Fibroblast of lung (primary cell): ENCODE data around the gene CCDC187. TPM values are rescaled to one million over a fixed set of nuclear protein-coding genes. Genes with fewer than 3 reads are reported as not detected.
"Not testable (repeated sequence)": the region's sequence is repeated elsewhere in the genome, so short reads cannot be mapped to it uniquely, and the experiment has no call there.

Experiments
- DNase-seq, 2 donors: peaks; one replicate each; pipeline versions ENCODE4 v3.0.0 to v3.0.0-alpha.2; 2010; ENCODE audit warnings: low read depth in 2 of 2
- H2AFZ ChIP-seq: 2 replicates; pipeline ENCODE4 v1.5.1; 2012; ENCODE audit warnings: low read length, control low read depth, inconsistent platforms
- H3K27ac ChIP-seq: 2 replicates; pipeline ENCODE4 v1.5.1; 2011; ENCODE audit warnings: low read length, control low read depth; ENCODE audit not compliant: insufficient read depth
- H3K27me3 ChIP-seq: 2 replicates; pipeline ENCODE4 v1.5.1; 2011; ENCODE audit warnings: mild to moderate bottlenecking, low read length; ENCODE audit not compliant: control insufficient read depth, insufficient read depth
- H3K36me3 ChIP-seq: 2 replicates; pipeline ENCODE4 v1.5.1; 2011; ENCODE audit warnings: low read length; ENCODE audit not compliant: control insufficient read depth, insufficient read depth
- H3K4me1 ChIP-seq: 2 replicates; pipeline ENCODE4 v1.5.1; 2011; ENCODE audit warnings: low read length; ENCODE audit not compliant: control insufficient read depth, insufficient read depth; ENCODE audit errors: extremely low read depth
- H3K4me2 ChIP-seq: 2 replicates; pipeline ENCODE4 v1.5.1; 2011; ENCODE audit warnings: low read length, control low read depth; ENCODE audit not compliant: insufficient read depth; ENCODE audit errors: extremely low read depth
- H3K4me3 ChIP-seq, 4 experiments: fragments of 200-600 bp in 1 of 4; sonication (generic) in 1 of 4; replicated peaks in 1 of 4; 2 replicates each; pipeline ENCODE4 v1.5.1; 2011 to 2016; ENCODE audit warnings: low read length in 4 of 4, low read depth in 3 of 4, mild to moderate bottlenecking in 3 of 4, control low read depth in 2 of 4, inconsistent platforms in 1 of 4, mixed read lengths in 1 of 4; ENCODE audit not compliant: insufficient read depth in 1 of 4; ENCODE audit errors: control extremely low read depth in 1 of 4
- H3K79me2 ChIP-seq: 2 replicates; pipeline ENCODE4 v1.5.1; 2012; ENCODE audit warnings: mild to moderate bottlenecking, low read length, inconsistent platforms; ENCODE audit not compliant: control insufficient read depth, insufficient read depth
- H3K9ac ChIP-seq: 2 replicates; pipeline ENCODE4 v1.5.1; 2011; ENCODE audit warnings: mild to moderate bottlenecking, low read length, control low read depth; ENCODE audit not compliant: insufficient read depth
- H3K9me3 ChIP-seq: 2 replicates; pipeline ENCODE4 v1.5.1; 2012; ENCODE audit warnings: low read depth, low read length; ENCODE audit not compliant: control insufficient read depth, insufficient read depth
- H4K20me1 ChIP-seq: 2 replicates; pipeline ENCODE4 v1.5.1; 2011; ENCODE audit warnings: low read length; ENCODE audit not compliant: control insufficient read depth, insufficient read depth; ENCODE audit errors: extremely low read depth
- EZH2 ChIP-seq: IDR thresholded peaks from 2 replicates; pipeline ENCODE4 v1.5.1; 2012; ENCODE audit warnings: low read length, control low read depth, mild to moderate bottlenecking; ENCODE audit errors: missing control alignments
- polyA plus RNA-seq, 2 donors: library from polyadenylated mRNA; depleted of rRNA in 1 of 2; stranded (reverse) in 1 of 2; unstranded in 1 of 2; fragments of >200 nt; gene quantifications; 2 replicates each; pipeline ENCODE4 v1.2.1, GENCODE V29; 2011 to 2012; ENCODE audit warnings: missing spikeins in 1 of 2
- total RNA-seq: library from RNA; depleted of rRNA; stranded (reverse); fragments of >200 nt; gene quantifications from 2 replicates; pipeline ENCODE4 v1.2.1, GENCODE V29; 2014
- TF ChIP-seq, protein P1 (sequence below), 2 donors: IDR thresholded peaks in 1 of 2; conservative IDR thresholded peaks in 1 of 2; 1 replicate in 1 of 2; 2 replicates in 1 of 2; pipeline ENCODE4 v1.5.1; 2011 to 2012; ENCODE audit warnings: low read length in 2 of 2, control low read depth in 1 of 2, inconsistent platforms in 1 of 2, low read depth in 1 of 2, mild to moderate bottlenecking in 1 of 2

Gene CCDC187
- total and polyA plus RNA-seq, 2 donors (not counting 1 experiment from before 2014, with no cell fraction given): not detected

DNA sequence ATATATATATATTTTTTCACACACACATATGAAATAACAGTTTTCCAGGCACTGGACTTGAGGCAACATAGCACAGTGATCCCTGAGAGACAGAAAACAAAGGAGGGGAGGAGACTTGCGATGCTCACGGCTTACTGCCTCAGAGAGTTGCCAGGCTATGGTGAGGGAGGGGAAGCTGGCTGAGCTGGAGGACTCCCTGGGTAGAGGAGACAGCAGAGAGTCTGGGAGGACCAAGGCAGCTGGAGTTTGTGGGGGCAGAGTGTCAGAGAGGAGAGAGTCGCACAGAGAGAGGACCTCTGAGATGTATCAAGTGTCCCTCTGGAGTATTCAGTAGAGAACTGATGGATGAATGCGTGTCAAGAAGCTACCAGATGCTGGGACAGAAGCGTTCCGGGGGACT lies 35.2 kb downstream of the CCDC187 start:
- Histone ChIP-seq H3K9me3 (no peaks in the 10 kb centered on the region), H4K20me1 (peaks cover under 1% of the 10 kb centered on the region), H3K79me2 (no peaks in the 10 kb centered on the region), H3K27me3 (peaks cover 7% of the 10 kb centered on the region), H3K9ac (no peak overlapping the region), H3K27ac (no peak overlapping the region), H3K4me3 (no peak overlapping the region), H3K36me3 (no peaks in the 10 kb centered on the region), H2AFZ (no peak overlapping the region), H3K4me1 (no peaks in the 10 kb centered on the region), H3K4me2 (no peak overlapping the region)
- DNase-seq: no peak
- TF ChIP-seq, protein P1, sequence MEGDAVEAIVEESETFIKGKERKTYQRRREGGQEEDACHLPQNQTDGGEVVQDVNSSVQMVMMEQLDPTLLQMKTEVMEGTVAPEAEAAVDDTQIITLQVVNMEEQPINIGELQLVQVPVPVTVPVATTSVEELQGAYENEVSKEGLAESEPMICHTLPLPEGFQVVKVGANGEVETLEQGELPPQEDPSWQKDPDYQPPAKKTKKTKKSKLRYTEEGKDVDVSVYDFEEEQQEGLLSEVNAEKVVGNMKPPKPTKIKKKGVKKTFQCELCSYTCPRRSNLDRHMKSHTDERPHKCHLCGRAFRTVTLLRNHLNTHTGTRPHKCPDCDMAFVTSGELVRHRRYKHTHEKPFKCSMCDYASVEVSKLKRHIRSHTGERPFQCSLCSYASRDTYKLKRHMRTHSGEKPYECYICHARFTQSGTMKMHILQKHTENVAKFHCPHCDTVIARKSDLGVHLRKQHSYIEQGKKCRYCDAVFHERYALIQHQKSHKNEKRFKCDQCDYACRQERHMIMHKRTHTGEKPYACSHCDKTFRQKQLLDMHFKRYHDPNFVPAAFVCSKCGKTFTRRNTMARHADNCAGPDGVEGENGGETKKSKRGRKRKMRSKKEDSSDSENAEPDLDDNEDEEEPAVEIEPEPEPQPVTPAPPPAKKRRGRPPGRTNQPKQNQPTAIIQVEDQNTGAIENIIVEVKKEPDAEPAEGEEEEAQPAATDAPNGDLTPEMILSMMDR (conservative IDR thresholded peaks at IDR 0.05 in 1 of 2, IDR thresholded peaks at IDR 0.05 in 1 of 2; ENCODE audit: low read depth in 1 of 2, low read length in 2 of 2): no peak
- TF ChIP-seq EZH2: no peak

GRCh38 chr9:136268318-136268717 lies 35.6 kb downstream of the CCDC187 start:
- Histone ChIP-seq H3K9ac (no peak overlapping the region), H2AFZ (no peak overlapping the region), H3K36me3 (no peaks in the 10 kb centered on the region), H4K20me1 (no peaks in the 10 kb centered on the region), H3K27me3 (peaks cover 4% of the 10 kb centered on the region), H3K4me2 (no peak overlapping the region), H3K9me3 (no peaks in the 10 kb centered on the region), H3K79me2 (no peaks in the 10 kb centered on the region), H3K27ac (no peak overlapping the region), H3K4me1 (no peaks in the 10 kb centered on the region), H3K4me3 (no peak overlapping the region)
- DNase-seq: peak in 1 of 2 donors; percentile 27
- no peak for TF ChIP-seq EZH2
- TF ChIP-seq, protein P1 (conservative IDR thresholded peaks at IDR 0.05 in 1 of 2, IDR thresholded peaks at IDR 0.05 in 1 of 2; ENCODE audit: low read depth in 1 of 2, low read length in 2 of 2): peak in 1 of 2 donors; percentile 4

GRCh38 chr9:136267261-136268111 lies 36.4 kb downstream of the CCDC187 start:
- Histone ChIP-seq H3K36me3 (no peaks in the 10 kb centered on the region), H3K79me2 (no peaks in the 10 kb centered on the region), H4K20me1 (no peaks in the 10 kb centered on the region), H3K27me3 (peaks cover 4% of the 10 kb centered on the region), H3K4me1 (no peaks in the 10 kb centered on the region), H3K4me2 (peak overlapping the region; percentile 82), H2AFZ (peak overlapping the region; percentile 74), H3K4me3 (peak overlapping the region; percentile 33 to 54 (median 38)), H3K9ac (peak overlapping the region; percentile 36), H3K9me3 (no peaks in the 10 kb centered on the region), H3K27ac (no peak overlapping the region)
- DNase-seq: peak; percentile 72 to 84
- no peak for TF ChIP-seq EZH2
- TF ChIP-seq, protein P1 (conservative IDR thresholded peaks at IDR 0.05 in 1 of 2, IDR thresholded peaks at IDR 0.05 in 1 of 2; ENCODE audit: low read depth in 1 of 2, low read length in 2 of 2): peak in 1 of 2 donors; percentile 34

GRCh38 chr9:136266641-136267040 lies 37.3 kb downstream of the CCDC187 start:
- not testable (repeated sequence) for H3K79me2 ChIP-seq, H4K20me1 ChIP-seq, H3K36me3 ChIP-seq, H3K9me3 ChIP-seq, DNase-seq, H3K27ac ChIP-seq, H3K27me3 ChIP-seq, H3K4me2 ChIP-seq, H3K9ac ChIP-seq, H3K4me1 ChIP-seq
- peak overlapping the region in 1 of 4 experiments; percentile 21 for H3K4me3 ChIP-seq
- H2AFZ ChIP-seq: peak overlapping the region; percentile 74
